Mammary epithelial cell (primary cell): ENCODE data around the gene XPR1.

Experiments used
- CTCF ChIP-seq, 2 donors: IDR thresholded peaks in 1 of 2; conservative IDR thresholded peaks in 1 of 2; 2 replicates each; pipeline ENCODE4 v1.5.1; 2011 to 2012; ENCODE audit warnings: inconsistent platforms in 2 of 2, low read length in 2 of 2, mild to moderate bottlenecking in 2 of 2, control low read depth in 1 of 2, low read depth in 1 of 2; ENCODE audit not compliant: insufficient read depth in 1 of 2; ENCODE audit errors: extremely low read depth in 1 of 2
- EZH2 ChIP-seq: IDR thresholded peaks from 2 replicates; pipeline ENCODE4 v1.6.1; 2012; ENCODE audit warnings: low read length, inconsistent platforms, borderline replicate concordance

GRCh38 chr1:180884588-180885300 is 252.9 kb downstream of the XPR1 start:
- TF ChIP-seq CTCF (conservative IDR thresholded peaks at IDR 0.05 in 1 of 2, IDR thresholded peaks at IDR 0.05 in 1 of 2; ENCODE audit: extremely low read depth in 1 of 2, insufficient read depth in 1 of 2, low read depth in 1 of 2, low read length in 2 of 2) (no peak), EZH2 (no peak)
